Activated CD8-positive, alpha-beta memory T cell treated with anti-CD3 and anti-CD28 coated beads, Interleukin-2, amount 50 U/mL, for 1 hour (primary cell): ENCODE measurements around the gene NXPE3.
"Not testable (repeated sequence)": the region's sequence is repeated elsewhere in the genome, so short reads cannot be mapped to it uniquely, and the experiment has no call there.

Source experiments
- DNase-seq: peaks from one replicate; pipeline ENCODE4 v3.0.0-alpha.2; 2020; ENCODE audit errors: extremely low read depth

NXPE3 gene

DNA sequence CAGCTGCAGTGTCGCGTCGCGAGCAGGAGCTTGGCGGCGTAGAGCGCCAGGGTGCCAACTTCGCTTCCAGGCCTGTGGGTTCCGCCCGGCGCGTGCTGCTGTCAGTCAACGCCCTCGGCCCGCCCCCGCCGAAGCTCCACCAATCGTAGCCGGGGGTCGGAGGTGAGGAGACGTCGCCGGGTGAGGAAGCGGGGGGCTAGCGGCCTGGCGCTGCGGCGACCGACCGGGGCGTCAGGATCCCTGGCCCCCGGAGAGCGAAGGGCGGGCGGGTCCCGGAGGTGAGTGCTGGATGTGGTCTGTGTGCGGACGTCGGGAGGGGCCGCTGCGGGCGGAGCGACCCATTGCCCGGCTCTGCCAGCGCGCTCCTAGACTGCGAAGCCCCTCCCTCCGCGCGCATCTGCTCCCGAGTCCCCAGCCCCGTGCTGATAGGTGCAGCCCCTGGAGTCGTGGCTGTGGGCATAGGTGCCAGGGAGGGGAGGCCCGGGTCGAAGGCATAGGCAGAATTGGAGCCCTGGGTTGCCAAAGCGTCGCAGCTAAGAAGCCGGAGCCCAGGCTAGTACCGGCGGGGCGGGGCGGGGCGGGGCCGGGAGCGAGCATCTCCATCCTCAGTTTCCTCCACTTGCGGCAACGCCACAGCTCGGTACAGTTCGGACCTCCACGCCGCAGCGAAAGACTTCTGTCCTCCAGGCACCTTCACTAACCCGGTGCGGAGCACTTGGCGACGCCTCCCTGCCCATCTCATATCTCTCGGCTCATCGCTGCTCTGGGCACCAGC lies at the start of gene NXPE3:
NXPE3 (plus strand) TSS at position 165 of the 775 bp plus-strand sequence. CDS start 6,386 bp downstream, outside the sequence.
- DNase-seq, result peak; percentile 81

- DNase-seq, result no peak
These were observed 49.4 kb upstream of the NXPE3 start for GRCh38 chr3:101729586-101729985.

DNA sequence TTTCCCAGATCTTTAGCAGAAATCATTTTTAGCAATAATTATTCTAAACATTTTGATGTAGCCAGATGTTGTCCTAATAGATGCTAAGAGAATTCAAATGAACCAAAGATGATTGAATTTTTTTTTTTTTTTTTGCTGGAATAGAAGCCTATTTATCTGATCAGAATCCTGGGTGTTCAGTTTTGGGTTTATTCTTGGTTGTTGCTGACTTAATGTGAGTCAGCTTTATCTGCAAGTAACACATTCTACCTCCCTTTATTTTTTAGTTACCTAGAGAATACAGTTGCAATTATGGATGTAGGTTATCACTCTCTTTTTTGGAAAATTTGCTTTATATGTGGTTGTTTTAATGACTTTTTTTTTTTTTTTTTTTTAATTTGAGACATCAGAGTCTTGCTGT lies 48.2 kb upstream of the NXPE3 start:
- no peak for DNase-seq

DNA sequence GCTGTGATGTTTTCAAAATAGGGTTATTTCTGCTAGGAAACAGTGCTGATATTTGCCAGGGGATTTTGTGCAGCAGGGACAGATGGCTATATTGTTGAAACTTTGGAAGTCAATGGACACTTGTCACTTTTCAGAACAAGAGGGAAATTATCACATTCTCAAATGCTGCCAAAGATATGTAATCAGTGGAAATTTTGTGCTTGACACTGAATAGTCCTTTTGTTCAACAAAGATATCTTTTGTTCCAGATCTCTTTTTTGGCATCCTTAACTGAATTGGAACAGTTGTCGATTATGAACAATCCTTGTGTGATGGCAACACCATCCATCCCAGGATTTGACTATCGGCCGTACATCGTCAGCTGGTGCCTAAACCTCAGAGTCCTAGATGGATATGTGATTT lies 46.8 kb upstream of the NXPE3 start:
- no peak for DNase-seq

DNA sequence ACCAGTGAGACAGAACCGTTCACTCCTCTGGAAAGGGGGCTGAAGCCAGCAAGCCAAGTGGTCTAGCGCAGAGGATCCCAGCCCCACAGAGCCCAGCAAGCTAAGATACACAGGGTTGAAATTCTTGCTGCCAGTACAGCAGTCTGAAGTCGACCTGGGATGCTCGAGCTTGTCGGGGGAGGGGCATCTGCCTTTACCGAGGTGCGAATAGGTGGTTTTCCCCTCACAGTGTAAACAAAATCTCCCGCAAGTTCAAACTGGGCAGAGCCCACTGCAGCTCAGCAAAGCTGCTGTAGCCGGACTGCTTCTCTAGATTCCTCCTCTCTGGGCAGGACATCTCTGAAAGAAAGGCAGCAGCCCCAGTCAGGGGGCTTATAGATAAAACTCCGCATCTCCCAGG lies 43.2 kb upstream of the NXPE3 start:
- DNase-seq, result no peak

DNA sequence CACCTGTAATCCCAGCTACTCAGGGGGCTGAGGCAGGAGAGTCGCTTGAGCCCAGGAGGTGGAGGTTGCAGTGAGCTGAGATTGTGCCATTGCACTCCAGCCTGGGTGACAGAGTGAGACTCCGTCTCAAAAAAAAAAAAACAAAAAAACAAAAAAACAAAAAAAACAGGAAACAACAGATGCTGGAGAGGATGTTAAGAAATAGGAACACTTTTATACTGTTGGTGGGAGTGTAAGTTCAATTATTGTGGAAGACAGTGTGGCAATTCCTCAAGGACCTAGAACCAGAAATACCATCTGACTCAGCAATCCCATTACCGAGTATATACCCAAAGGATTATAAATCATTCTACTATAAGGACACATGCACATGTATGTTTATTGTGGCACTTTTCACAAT lies 37.1 kb upstream of the NXPE3 start:
- not testable (repeated sequence) for DNase-seq

- no peak for DNase-seq
These were observed 34.2 kb upstream of the NXPE3 start for GRCh38 chr3:101744811-101745210.

GRCh38 chr3:101745934-101746333 lies 33.1 kb upstream of the NXPE3 start:
- not testable (repeated sequence) for DNase-seq

GRCh38 chr3:101753386-101754113 lies 25.5 kb upstream of the NXPE3 start:
- DNase-seq, result not testable (repeated sequence)

GRCh38 chr3:101758224-101758623 lies 20.8 kb upstream of the NXPE3 start:
- DNase-seq, result no peak

DNA sequence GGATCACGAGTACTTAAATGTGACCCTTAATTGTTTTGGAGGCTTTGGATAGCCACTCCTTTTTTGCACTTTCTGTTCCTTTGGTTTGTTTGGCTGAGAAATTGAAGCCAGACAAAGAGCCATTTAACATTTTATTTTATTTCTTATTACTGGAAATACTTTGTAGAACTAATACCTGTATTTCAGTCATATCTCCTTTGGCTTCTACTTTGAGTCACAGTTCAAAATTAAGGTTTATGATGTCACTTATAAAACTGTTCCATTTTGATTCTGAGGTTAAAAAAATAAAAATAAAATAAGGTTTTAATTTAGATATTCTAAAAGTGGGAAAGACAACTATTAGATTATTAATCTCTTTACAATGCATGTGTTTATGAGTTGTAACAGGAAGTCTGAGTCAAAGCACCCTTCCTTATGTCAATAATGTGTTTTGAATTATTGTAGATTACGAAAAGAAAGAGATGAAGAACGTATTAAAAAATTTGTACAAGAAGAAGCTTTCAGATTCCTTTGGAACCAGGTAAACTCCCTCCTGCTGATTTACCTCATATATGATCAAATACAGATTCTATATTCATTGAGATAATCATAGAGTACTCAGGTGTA lies 16.9 kb upstream of the NXPE3 start:
- DNase-seq, result no peak

GRCh38 chr3:101777745-101778281 lies 1.2 kb upstream of the NXPE3 start:
- DNase-seq, result not testable (repeated sequence)

GRCh38 chr3:101778385-101779046 lies 495 bp upstream of the NXPE3 start:
- no peak for DNase-seq

- no peak for DNase-seq
These were observed 891 bp downstream of the NXPE3 start for GRCh38 chr3:101779822-101780381.

GRCh38 chr3:101780661-101781060 lies 1.6 kb downstream of the NXPE3 start:
- DNase-seq, result no peak

DNA sequence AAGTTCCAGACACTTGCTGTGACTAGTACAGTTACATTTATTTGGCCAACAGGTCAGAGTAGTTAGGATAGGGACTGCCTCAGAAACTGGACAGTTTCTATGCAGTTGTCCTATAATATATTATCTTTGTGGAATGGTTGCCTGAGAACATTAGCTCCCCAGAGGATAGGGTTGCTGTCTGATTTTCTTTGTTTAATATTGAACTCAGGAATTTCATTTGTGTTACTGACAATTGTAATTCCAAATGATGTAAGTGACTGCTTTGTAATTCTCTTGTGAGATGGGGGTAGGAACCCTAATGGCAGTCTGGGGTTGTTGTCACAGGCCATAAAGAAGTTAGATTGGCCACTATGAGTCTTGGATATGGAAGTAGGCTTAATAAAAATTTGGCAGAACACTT lies 2.2 kb downstream of the NXPE3 start:
- DNase-seq, result no peak

DNA sequence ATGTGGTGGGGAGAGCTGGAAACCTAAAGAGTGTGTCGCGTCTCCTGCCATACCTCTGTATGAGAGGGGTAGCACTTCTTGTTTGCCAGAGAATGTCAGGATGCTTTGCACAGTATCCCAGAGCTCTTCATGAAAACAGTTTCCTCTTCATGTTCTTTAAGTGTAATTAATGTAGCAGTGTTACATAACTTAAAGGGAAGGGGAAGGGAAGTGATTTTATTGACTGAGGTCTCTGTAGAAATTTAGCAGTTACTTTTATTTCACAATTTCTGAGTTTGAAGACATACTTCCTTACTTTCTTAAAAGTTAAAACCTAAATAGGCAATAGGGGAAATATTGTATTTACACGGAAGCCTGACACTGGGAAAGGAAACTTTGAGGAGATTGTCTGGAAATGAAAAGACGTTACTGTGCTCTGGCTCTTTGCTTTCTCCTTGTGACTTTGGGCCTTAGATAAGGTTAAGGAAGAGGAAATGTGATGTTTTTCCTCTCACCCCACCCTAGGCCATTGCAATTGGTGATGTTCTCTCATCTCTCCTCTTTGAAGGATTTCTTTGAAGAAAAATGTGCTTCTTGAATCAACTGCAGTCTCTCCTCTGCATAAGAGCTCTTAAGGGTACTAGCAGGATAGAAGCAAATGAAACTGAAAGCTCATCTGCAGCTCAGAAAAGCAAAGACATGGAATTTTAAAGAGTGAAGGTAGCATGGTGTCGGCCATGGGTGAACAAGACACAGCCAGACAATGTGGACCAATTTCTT lies 6.0 kb downstream of the NXPE3 start:
- DNase-seq, result no peak

GRCh38 chr3:101791778-101792177 lies 12.8 kb downstream of the NXPE3 start:
- DNase-seq, result no peak

DNA sequence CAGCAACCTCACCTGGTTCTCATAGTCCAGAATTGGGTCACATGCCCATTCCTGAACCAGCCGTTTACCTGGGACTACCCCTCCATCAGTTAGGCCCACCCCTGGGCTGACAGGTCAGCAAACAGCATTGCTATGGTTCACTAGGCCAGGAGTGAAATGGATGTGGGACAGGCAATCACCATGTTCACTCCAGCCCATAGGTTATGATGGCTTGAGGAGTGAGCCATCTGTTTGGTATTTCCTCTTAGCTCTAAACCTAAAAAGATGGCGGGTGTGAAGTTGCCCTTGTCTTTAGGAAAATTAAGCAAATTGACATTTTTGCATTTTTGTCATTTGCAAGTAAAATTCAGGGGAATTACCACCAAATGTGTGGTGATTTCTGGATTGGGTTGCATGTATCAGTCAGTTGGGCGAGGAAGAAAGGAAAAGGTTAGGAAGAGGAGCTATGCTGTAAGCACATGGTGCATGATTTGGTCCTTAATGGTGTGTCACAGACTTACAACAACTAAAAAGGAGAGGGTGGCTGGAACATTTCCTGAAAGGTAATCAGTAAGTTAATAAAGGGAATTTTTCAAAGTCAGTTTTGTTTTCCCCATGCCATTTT lies 17.2 kb downstream of the NXPE3 start:
- no peak for DNase-seq

GRCh38 chr3:101801174-101801573 lies 22.2 kb downstream of the NXPE3 start:
- no peak for DNase-seq
